H1 (cell line): ENCODE data around the gene BRIP1. TPM values are rescaled to one million over a fixed set of nuclear protein-coding genes. Genes with fewer than 3 reads are reported as not detected.

ENCODE experiments used
- CTCF ChIA-PET: fragments of 300-600 bp; sonication (Branson Sonifier 250); formaldehyde crosslinking; loops from one replicate; lab custom pipeline; 2021; ENCODE audit not compliant: partially characterized antibody; lab: Charles Lee
- POLR2A ChIA-PET: fragments of 300-600 bp; sonication (Branson Sonifier 250); formaldehyde crosslinking; loops from one replicate; lab custom pipeline; 2021; ENCODE audit warnings: inconsistent platforms; ENCODE audit not compliant: partially characterized antibody; lab: Charles Lee
- DNase-seq, 2 experiments: peaks; one replicate each; pipeline versions ENCODE4 v3.0.0 to v3.0.0-alpha.2; 2010 to 2022; ENCODE audit warnings: low spot score in 2 of 2, low read depth in 1 of 2, mixed read lengths in 1 of 2
- FAIRE-seq: peaks from 2 replicates; lab custom pipeline; 2011; peaks lifted over from hg19 to GRCh38; lab: Jason Lieb, UNC
- H2AFZ ChIP-seq: 2 replicates; pipeline ENCODE4 v1.8.1; 2012; ENCODE audit warnings: low read length, inconsistent platforms
- H2AK5ac ChIP-seq: 2 replicates; pipeline ENCODE4 v1.6.1; 2013; ENCODE audit warnings: low read depth, low read length
- H2BK120ac ChIP-seq: replicated peaks from 2 replicates; pipeline ENCODE3; 2013; ENCODE audit warnings: low read depth, low read length, inconsistent platforms
- H2BK12ac ChIP-seq: 2 replicates; pipeline ENCODE4 v1.6.1; 2013; ENCODE audit warnings: low read depth, low read length
- H2BK15ac ChIP-seq: 2 replicates; pipeline ENCODE4 v1.6.1; 2013; ENCODE audit warnings: low read length
- H2BK20ac ChIP-seq: 2 replicates; pipeline ENCODE4 v1.6.1; 2013; ENCODE audit warnings: low read length
- H2BK5ac ChIP-seq: 2 replicates; pipeline ENCODE4 v1.6.1; 2013; ENCODE audit warnings: low read depth, low read length
- H3K14ac ChIP-seq: 2 replicates; pipeline ENCODE4 v1.6.1; 2013; ENCODE audit warnings: inconsistent platforms; ENCODE audit not compliant: insufficient read length
- H3K18ac ChIP-seq: 2 replicates; pipeline ENCODE4 v1.6.1; 2013; ENCODE audit warnings: low read length; ENCODE audit errors: extremely low read depth
- H3K23ac ChIP-seq: 2 replicates; pipeline ENCODE4 v1.6.1; 2013; ENCODE audit warnings: inconsistent platforms; ENCODE audit not compliant: insufficient read length
- H3K23me2 ChIP-seq: 2 replicates; pipeline ENCODE4 v1.6.1; 2013; ENCODE audit warnings: low read depth, low read length
- H3K27ac ChIP-seq: 2 replicates; pipeline ENCODE4 v1.6.1; 2011; ENCODE audit warnings: low read depth, low read length, inconsistent platforms
- H3K27me3 ChIP-seq, 4 experiments: replicated peaks in 1 of 4; 1 replicate in 1 of 4; 2 replicates in 3 of 4; pipeline versions ENCODE4 v1.6.1 to v1.8.1; 2011 to 2013; ENCODE audit warnings: low read length in 3 of 4, mild to moderate bottlenecking in 3 of 4, inconsistent platforms in 2 of 4, mixed read lengths in 2 of 4, moderate library complexity in 1 of 4; ENCODE audit not compliant: control insufficient read depth in 3 of 4, insufficient read depth in 3 of 4; ENCODE audit errors: extremely low read depth in 1 of 4
- H3K36me3 ChIP-seq, 4 experiments: 2 replicates each; pipeline versions ENCODE4 v1.6.1 to v1.8.1; 2011 to 2013; ENCODE audit warnings: mild to moderate bottlenecking in 4 of 4, low read length in 3 of 4, moderate library complexity in 2 of 4, control low read depth in 1 of 4, inconsistent platforms in 1 of 4; ENCODE audit not compliant: insufficient read depth in 4 of 4, control insufficient read depth in 2 of 4
- H3K4ac ChIP-seq: replicated peaks from 2 replicates; pipeline ENCODE3; 2013; ENCODE audit warnings: low read length, low read depth, mixed read lengths, inconsistent platforms; ENCODE audit not compliant: insufficient read length
- H3K4me1 ChIP-seq, 4 experiments: replicated peaks in 1 of 4; 1 replicate in 1 of 4; 2 replicates in 3 of 4; pipeline versions ENCODE4 v1.6.1 to v1.8.1; 2011 to 2013; ENCODE audit warnings: low read length in 3 of 4, inconsistent platforms in 2 of 4, mixed read lengths in 1 of 4; ENCODE audit not compliant: insufficient read depth in 4 of 4, control insufficient read depth in 3 of 4
- H3K4me2 ChIP-seq, 2 experiments: 2 replicates each; pipeline versions ENCODE4 v1.6.1 to v1.8.1; 2011 to 2013; ENCODE audit warnings: low read depth in 2 of 2, low read length in 2 of 2, control low read depth in 1 of 2, inconsistent platforms in 1 of 2, mild to moderate bottlenecking in 1 of 2; ENCODE audit not compliant: insufficient read depth in 1 of 2
- H3K4me3 ChIP-seq, 4 experiments: fragments of 200-600, 300-600 bp in 1 of 4; sonication (generic), shearing (Covaris generic), sonication (Bioruptor Twin) in 1 of 4; 2 replicates each; pipeline versions ENCODE4 v1.5.1 to v1.8.1; 2011 to 2016; ENCODE audit warnings: low read length in 4 of 4, low read depth in 3 of 4, control low read depth in 2 of 4, inconsistent platforms in 2 of 4, mild to moderate bottlenecking in 2 of 4, mixed read lengths in 1 of 4, moderate library complexity in 1 of 4; ENCODE audit not compliant: insufficient read depth in 2 of 4; ENCODE audit errors: extremely low read depth in 1 of 4
- H3K56ac ChIP-seq: replicated peaks from 2 replicates; pipeline ENCODE3; 2013; ENCODE audit warnings: low read depth, mild to moderate bottlenecking, mixed read lengths, low read length, inconsistent platforms; ENCODE audit not compliant: insufficient read length
- H3K79me1 ChIP-seq: 2 replicates; pipeline ENCODE4 v1.6.1; 2013; ENCODE audit warnings: low read depth, low read length, control low read depth
- H3K79me2 ChIP-seq, 2 experiments: 2 replicates each; pipeline versions ENCODE4 v1.6.1 to v1.8.1; 2012 to 2013; ENCODE audit warnings: low read length in 2 of 2, mild to moderate bottlenecking in 2 of 2, inconsistent platforms in 1 of 2; ENCODE audit not compliant: insufficient read depth in 2 of 2, control insufficient read depth in 1 of 2
- H3K9ac ChIP-seq, 4 experiments: replicated peaks in 1 of 4; 1 replicate in 1 of 4; 2 replicates in 3 of 4; pipeline versions ENCODE4 v1.6.1 to v1.8.1; 2011 to 2013; ENCODE audit warnings: low read depth in 3 of 4, low read length in 3 of 4, control low read depth in 2 of 4, mild to moderate bottlenecking in 2 of 4, moderate library complexity in 2 of 4, inconsistent platforms in 1 of 4; ENCODE audit errors: extremely low read depth in 1 of 4
- H3K9me3 ChIP-seq, 2 experiments: 2 replicates each; pipeline versions ENCODE4 v1.6.1 to v1.8.1; 2012 to 2013; ENCODE audit warnings: mild to moderate bottlenecking in 2 of 2, moderate library complexity in 2 of 2, control low read depth in 1 of 2, inconsistent platforms in 1 of 2, low read depth in 1 of 2, low read length in 1 of 2, mixed read lengths in 1 of 2; ENCODE audit not compliant: insufficient read depth in 2 of 2
- H4K20me1 ChIP-seq, 2 experiments: replicated peaks in 1 of 2; 2 replicates each; pipeline versions ENCODE3 to v1.8.1; 2011 to 2013; ENCODE audit warnings: inconsistent platforms in 2 of 2, low read length in 2 of 2, mild to moderate bottlenecking in 1 of 2; ENCODE audit not compliant: insufficient read depth in 2 of 2, control insufficient read depth in 1 of 2
- H4K5ac ChIP-seq: 2 replicates; pipeline ENCODE4 v1.6.1; 2013; ENCODE audit warnings: low read length, low read depth, mixed read lengths, inconsistent platforms; ENCODE audit not compliant: insufficient read length
- H4K8ac ChIP-seq: 2 replicates; pipeline ENCODE4 v1.8.0; 2013; ENCODE audit warnings: mild to moderate bottlenecking, moderate library complexity, low read length, inconsistent platforms; ENCODE audit not compliant: insufficient read depth; ENCODE audit errors: extremely low read depth
- H4K91ac ChIP-seq: replicated peaks from 2 replicates; pipeline ENCODE3; 2013; ENCODE audit warnings: low read length, mixed read lengths, inconsistent platforms; ENCODE audit not compliant: insufficient read length
- CEBPB ChIP-seq: IDR thresholded peaks from 2 replicates; pipeline ENCODE4 v1.6.1; 2012; ENCODE audit warnings: low read depth, low read length
- EGR1 ChIP-seq: IDR thresholded peaks from 2 replicates; pipeline ENCODE4 v1.6.1; 2011; ENCODE audit warnings: low read depth, low read length, borderline replicate concordance
- EP300 ChIP-seq, 2 experiments: IDR thresholded peaks; 1 replicate in 1 of 2; 2 replicates in 1 of 2; pipeline ENCODE4 v1.6.1; 2011 to 2012; ENCODE audit warnings: low read depth in 2 of 2, low read length in 2 of 2, mild to moderate bottlenecking in 2 of 2, borderline replicate concordance in 1 of 2, inconsistent platforms in 1 of 2, moderate library complexity in 1 of 2
- RXRA ChIP-seq: IDR thresholded peaks from 2 replicates; pipeline ENCODE4 v1.6.1; 2011; ENCODE audit warnings: low read depth, mild to moderate bottlenecking, low read length, moderate library complexity; ENCODE audit not compliant: insufficient read depth
- WGBS, 2 experiments: shearing (Covaris generic) in 1 of 2; methylation state at CpG; one replicate each; pipeline versions ENCODE4 v1.1.6 to v1.1.7; 2013 to 2015; ENCODE audit warnings: low lambda C conversion rate in 2 of 2, mixed read lengths in 2 of 2, inconsistent platforms in 1 of 2, low coverage in 1 of 2, missing lambda C conversion rate in 1 of 2; ENCODE audit not compliant: insufficient replicate concordance in 2 of 2, insufficient coverage in 1 of 2, insufficient read length in 1 of 2; ENCODE audit errors: extremely low coverage in 1 of 2, missing lambda C conversion rate in 1 of 2; 5-methylcytosine and 5-hydroxymethylcytosine counted together
- polyA plus RNA-seq, 7 experiments: library from polyadenylated mRNA; depleted of rRNA in 3 of 7; stranded (reverse) in 5 of 7; unstranded in 2 of 7; fragments of >200 nt in 5 of 7; fragments of 200-250 nt in 2 of 7; gene quantifications; 1 replicate in 5 of 7; 2 replicates in 1 of 7; 4 replicates in 1 of 7; pipeline versions ENCODE4 v1.2.1 to v1.2.3, GENCODE V29; 2011 to 2013; ENCODE audit warnings: missing spikeins in 2 of 7, mixed read lengths in 2 of 7
- total RNA-seq: library from RNA; stranded (reverse); fragmentation: NEBNext Ultra II Directional; extraction: Animal tissue kit (Norgen Biotek cat#: 25700); gene quantifications from 2 replicates; pipeline ENCODE4 v1.2.1, GENCODE V29; 2021

BRIP1 gene
- total and polyA plus RNA-seq, 2 of the 8 experiments (the other 6 are each of a cell fraction or from before 2014, with no cell fraction given), result 5.8 to 19.2 TPM

DNA sequence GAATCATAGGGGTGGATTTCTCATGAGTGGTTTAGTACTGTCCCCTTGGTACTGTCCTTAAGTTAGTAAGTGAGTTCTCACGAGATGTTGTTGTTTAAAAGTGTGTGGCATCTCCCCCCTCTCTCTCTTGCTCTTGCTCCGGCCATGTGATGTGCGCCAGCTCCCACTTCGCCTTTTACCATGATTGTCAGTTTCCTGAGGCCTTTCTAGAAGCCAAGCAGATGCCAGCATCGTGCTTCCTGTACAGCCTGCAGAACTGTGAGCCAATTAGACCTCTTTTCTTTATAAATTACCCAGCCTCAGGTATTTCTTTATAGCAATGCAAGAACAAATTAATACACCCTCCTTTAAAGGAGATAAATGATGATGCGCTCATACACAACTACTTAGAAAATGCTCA lies 222.2 kb downstream of the BRIP1 start:
- Histone ChIP-seq H3K18ac (no peak overlapping the region), H3K4me2 (no peak overlapping the region), H2BK5ac (no peak overlapping the region), H2AFZ (no peak overlapping the region; the same call in 1 of the 2 replicates), H3K23ac (no peak overlapping the region), H3K79me1 (no peaks in the 10 kb centered on the region), H2BK12ac (no peak overlapping the region), H3K56ac (no peak overlapping the region), H3K23me2 (no peaks in the 10 kb centered on the region), H4K8ac (no peak overlapping the region), H3K9ac (no peak overlapping the region), H3K4ac (no peak overlapping the region), H3K27me3 (no peaks in the 10 kb centered on the region), H4K91ac (no peak overlapping the region), H2BK120ac (no peak overlapping the region), H2BK20ac (no peak overlapping the region), H4K5ac (no peak overlapping the region), H3K14ac (no peak overlapping the region), H3K36me3 (no peaks in the 10 kb centered on the region), H2AK5ac (no peak overlapping the region), H4K20me1 (no peaks in the 10 kb centered on the region), H3K4me1 (no peaks in the 10 kb centered on the region), H2BK15ac (no peak overlapping the region), H3K27ac (no peak overlapping the region), H3K4me3 (no peak overlapping the region), H3K9me3 (no peaks in the 10 kb centered on the region), H3K79me2 (no peaks in the 10 kb centered on the region)
- ChIA-PET POLR2A (no interaction called here), CTCF (interaction anchor here (0.6 to 1.2 kb wide), 3 partner anchors 30 to 201 kb away, joined by 3 read pairs; no protein-coding TSS in a partner anchor)
- 92% methylated on average over 6 of the region's 6 CpGs; no CpG with 5 or more reads in 1 of the 2 experiments for WGBS, 2 experiments
- no peak for FAIRE-seq
- no peak for DNase-seq
- TF ChIP-seq EGR1, result no peak
- TF ChIP-seq RXRA, result no peak
- TF ChIP-seq CEBPB, result no peak
- TF ChIP-seq EP300 (IDR thresholded peaks at IDR 0.05; ENCODE audit: borderline replicate concordance in 1 of 2, low read depth in 2 of 2, low read length in 2 of 2), result no peak
